Stimulated activated CD8-positive, alpha-beta memory T cell treated with anti-CD3 and anti-CD28 coated beads, Interleukin-2, amount 100 ng/mL, for 48 hours (primary cell): ENCODE measurements around the gene CDAN1.

Source experiments
- DNase-seq, 2 donors: peaks; one replicate each; pipeline ENCODE4 v3.0.0-alpha.2; 2020; ENCODE audit warnings: low read depth in 2 of 2

Gene CDAN1

DNA sequence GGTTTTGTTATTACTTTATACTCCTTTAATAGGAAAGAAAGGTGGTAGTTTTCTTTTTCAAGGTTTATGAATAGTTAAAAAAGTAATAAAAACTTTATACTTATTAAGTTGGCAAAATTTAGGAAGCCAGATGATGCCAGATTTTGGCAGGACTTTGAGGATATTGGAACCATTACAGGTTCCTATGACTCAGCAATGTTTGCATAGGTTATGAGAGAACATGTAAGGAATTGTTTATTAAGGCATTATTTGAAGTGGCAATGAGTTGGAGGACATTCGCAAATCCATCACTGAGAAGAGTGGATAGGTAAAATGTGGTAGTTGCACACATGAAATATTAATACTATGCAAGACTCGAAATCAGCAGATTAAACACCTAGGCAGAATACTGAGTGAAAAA, 29.9 kb downstream of the CDAN1 start:
- no peak for DNase-seq

GRCh38 chr15:42705336-42705735, 31.6 kb downstream of the CDAN1 start:
- no peak for DNase-seq

DNA sequence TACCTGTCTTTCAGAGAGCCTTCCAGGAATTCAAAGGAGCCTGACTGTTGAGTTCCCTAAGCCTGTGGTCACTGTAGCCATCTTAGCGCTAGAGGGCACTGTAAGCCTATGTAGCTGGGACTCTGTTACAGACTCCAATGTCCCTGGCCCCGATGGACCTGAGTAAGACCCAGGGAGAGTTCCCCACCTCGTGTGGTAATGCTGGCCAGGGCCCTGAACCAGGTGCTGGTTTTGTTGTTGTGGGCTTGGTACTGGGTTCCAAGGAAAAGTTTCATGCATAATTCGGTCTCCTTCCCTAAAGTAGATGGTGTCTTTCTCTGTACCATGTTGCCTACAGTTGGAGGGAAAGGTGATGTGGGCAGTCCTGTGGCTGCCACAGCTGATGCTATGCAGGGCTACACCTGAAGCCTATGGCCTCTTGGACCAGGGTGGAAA, 32.4 kb downstream of the CDAN1 start:
- peak in 1 of 2 donors; percentile 28 for DNase-seq

DNA sequence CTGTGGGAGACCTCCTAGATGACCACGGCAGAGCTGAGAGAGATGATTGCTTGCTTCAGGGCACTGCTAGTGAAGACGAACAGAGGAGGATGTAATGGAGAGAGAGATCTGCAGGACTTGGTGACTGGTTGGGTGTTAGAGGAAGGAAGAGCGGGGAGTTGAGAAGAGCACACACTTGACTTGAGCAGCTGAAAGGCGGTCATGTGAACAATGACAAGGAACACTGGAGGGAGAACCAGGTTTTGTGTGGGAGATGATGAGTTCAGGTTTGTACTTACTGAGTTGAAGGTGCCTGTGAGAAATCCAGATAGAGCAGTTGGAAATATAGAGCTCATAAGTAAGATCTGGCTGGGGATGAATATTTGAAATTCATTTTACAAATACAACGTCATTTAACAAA, 40.3 kb downstream of the CDAN1 start:
- DNase-seq = no peak

- no peak for DNase-seq
Measured at GRCh38 chr15:42695527-42696071, 41.3 kb downstream of the CDAN1 start.

GRCh38 chr15:42694398-42694797, 42.5 kb downstream of the CDAN1 start:
- DNase-seq = no peak

DNA sequence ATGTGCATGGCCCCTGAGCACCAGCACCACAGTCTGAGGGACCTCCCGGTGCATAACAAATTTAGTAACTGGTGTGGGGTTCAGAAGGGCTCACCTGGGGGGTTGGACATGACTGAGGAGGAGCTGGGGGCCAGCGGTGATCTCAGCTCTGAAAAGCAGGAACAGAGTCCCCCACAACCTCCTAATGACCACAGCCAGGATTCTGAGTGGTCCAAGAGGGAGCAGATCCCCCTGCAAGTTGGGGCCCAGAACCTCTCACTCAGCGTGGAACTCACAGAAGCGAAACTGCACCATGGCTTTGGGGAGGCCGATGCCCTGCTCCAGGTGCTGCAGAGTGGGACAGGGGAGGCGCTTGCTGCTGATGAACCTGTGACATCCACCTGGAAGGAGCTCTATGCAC, 43.0 kb downstream of the CDAN1 start:
- no peak for DNase-seq

GRCh38 chr15:42693496-42693895, 43.4 kb downstream of the CDAN1 start:
- DNase-seq = no peak

GRCh38 chr15:42692997-42693396, 43.9 kb downstream of the CDAN1 start:
- DNase-seq = no peak

- DNase-seq = no peak
Measured at GRCh38 chr15:42692536-42692935, 44.4 kb downstream of the CDAN1 start.

DNA sequence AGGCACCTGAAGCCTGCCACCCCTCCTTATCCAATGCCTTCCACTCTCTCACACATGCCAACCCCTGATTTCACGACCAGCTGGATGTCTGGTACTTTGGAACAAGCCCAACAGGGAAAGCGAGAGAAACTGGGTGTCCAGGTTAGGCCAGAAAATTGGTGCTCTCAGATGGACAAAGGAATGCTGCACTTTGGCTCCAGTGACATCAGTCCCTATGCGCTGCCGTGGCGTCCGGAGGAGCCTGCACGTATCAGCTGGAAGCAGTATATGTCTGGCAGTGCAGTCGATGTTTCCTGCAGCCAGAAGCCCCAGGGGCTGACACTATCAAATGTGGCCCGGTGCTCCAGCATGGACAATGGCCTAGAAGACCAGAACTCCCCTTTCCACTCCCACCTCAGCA, 45.2 kb downstream of the CDAN1 start:
- DNase-seq = no peak

DNA sequence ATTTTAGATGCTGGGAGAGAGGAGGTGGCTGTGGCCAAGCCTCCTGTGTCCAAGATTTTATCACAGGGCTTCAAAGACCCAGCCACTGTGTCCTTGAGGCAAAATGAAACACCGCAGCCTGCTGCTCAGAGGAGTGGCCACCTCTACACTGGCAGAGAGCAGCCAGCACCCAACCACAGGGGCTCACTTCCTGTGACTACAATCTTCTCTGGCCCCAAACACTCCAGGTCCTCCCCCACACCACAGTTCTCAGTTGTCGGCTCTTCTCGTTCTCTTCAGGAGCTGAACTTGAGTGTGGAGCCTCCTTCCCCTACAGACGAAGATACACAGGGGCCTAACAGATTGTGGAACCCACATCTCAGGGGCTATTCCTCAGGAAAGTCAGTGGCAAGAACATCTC, 45.6 kb downstream of the CDAN1 start:
- DNase-seq = peak in 1 of 2 donors; percentile 13

DNA sequence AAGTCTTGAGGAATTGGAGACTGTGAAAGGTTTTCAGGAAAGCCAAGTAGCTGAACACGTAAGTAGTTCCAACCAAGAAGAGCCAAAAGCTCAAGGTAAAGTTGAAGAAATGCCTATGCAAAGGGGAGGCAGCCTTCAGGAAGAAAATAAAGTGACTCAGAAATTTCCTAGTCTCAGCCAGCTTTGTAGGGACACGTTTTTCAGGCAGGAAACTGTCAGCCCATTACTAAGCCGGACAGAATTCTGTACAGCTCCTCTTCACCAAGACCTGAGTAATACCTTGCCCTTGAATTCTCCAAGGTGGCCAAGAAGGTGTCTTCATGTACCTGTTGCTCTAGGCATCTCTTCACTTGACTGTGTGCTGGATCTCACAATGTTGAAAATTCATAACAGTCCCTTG, 48.6 kb downstream of the CDAN1 start:
- DNase-seq = no peak

DNA sequence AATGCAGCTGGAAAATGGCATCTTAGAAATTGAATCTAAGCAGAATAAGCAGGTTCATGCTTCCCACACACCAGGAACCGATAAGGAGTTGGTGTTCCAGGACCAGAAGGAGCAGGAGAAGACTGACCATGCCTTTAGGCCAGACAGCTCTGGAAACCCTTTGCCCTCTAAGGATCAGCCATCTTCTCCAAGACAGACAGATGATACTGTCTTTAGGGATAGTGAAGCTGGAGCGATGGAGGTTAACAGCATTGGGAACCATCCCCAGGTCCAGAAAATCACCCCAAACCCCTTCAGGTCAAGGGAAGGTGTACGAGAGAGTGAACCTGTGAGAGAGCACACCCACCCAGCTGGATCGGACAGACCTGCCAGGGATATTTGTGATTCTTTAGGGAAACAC, 49.2 kb downstream of the CDAN1 start:
- no peak for DNase-seq

DNA sequence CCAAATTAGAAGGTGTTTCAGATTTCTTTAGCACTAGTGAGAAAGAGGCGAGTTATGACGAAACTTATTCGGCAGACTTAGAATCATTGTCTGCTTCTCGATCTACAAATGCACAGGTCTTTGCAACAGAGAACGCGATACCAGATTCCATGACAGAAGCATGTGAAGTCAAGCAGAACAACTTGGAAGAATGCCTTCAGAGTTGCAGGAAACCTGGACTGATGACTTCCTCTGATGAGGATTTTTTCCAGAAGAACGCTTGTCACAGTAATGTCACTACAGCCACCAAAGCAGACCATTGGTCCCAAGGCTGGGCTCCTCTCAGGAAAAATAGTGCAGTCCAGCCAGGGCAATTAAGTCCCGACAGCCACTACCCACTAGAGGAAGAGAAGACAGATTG, 50.6 kb downstream of the CDAN1 start:
- DNase-seq = no peak

- DNase-seq = no peak
Measured at GRCh38 chr15:42681119-42681518, 55.8 kb downstream of the CDAN1 start.

- peak; percentile 22 to 46 for DNase-seq
Measured at GRCh38 chr15:42680142-42680482, 56.8 kb downstream of the CDAN1 start.

GRCh38 chr15:42679285-42680141, 57.4 kb downstream of the CDAN1 start:
- no peak for DNase-seq

- DNase-seq = no peak
Measured at GRCh38 chr15:42675021-42675420, 61.9 kb downstream of the CDAN1 start.

GRCh38 chr15:42674472-42674871, 62.5 kb downstream of the CDAN1 start:
- DNase-seq = no peak
